CD4-positive, alpha-beta memory T cell (primary cell): Measurements from ENCODE around the gene PHF23. TPM values are rescaled to one million over a fixed set of nuclear protein-coding genes. Genes with fewer than 3 reads are reported as not detected.
A peak's percentile ranks its signal among the peaks of the same experiment; 100 is the strongest.

Experiments
- CTCF ChIA-PET: fragments of 350-600 bp; sonication (Branson Sonifier 250); formaldehyde crosslinking; loops from one replicate; lab custom pipeline; 2021; ENCODE audit warnings: inconsistent platforms; ENCODE audit not compliant: partially characterized antibody; lab: Charles Lee
- POLR2A ChIA-PET: fragments of 350-600 bp; sonication (Branson Sonifier 250); formaldehyde crosslinking; loops from one replicate; lab custom pipeline; 2021; ENCODE audit not compliant: partially characterized antibody; lab: Charles Lee
- DNase-seq, 5 donors: peaks; one replicate each; pipeline versions ENCODE4 v3.0.0 to v3.0.0-alpha.2; 2020 to 2022; ENCODE audit warnings: mixed read lengths in 1 of 5
- H3K27ac ChIP-seq: one replicate; pipeline ENCODE4 v1.7.0; 2013; ENCODE audit warnings: low read depth, low read length
- H3K27me3 ChIP-seq: 2 replicates; pipeline ENCODE4 v1.7.0; 2013; ENCODE audit warnings: mild to moderate bottlenecking, low read length, moderate library complexity; ENCODE audit not compliant: insufficient read depth
- H3K36me3 ChIP-seq: 2 replicates; pipeline ENCODE4 v1.7.0; 2013; ENCODE audit warnings: mild to moderate bottlenecking, low read length, moderate library complexity; ENCODE audit not compliant: insufficient read depth
- H3K4me1 ChIP-seq: 2 replicates; pipeline ENCODE4 v1.7.0; 2013; ENCODE audit warnings: mild to moderate bottlenecking, low read length, moderate library complexity; ENCODE audit not compliant: insufficient read depth
- H3K4me3 ChIP-seq, 2 donors: one replicate each; pipeline ENCODE4 v1.7.0; 2013; ENCODE audit warnings: low read length in 2 of 2, mild to moderate bottlenecking in 1 of 2
- H3K9me3 ChIP-seq, 2 donors: one replicate each; pipeline ENCODE4 v1.7.0; 2013; ENCODE audit warnings: low read length in 2 of 2, control low read depth in 1 of 2; ENCODE audit not compliant: control insufficient read depth in 1 of 2
- H3K27ac Mint-ChIP-seq, 7 donors: one replicate each; pipeline ENCODE4 v1.8.0; 2020 to 2021; ENCODE audit warnings: mixed read lengths in 7 of 7, mild to moderate bottlenecking in 6 of 7, inconsistent platforms in 3 of 7, moderate library complexity in 3 of 7
- H3K27me3 Mint-ChIP-seq, 2 donors: one replicate each; pipeline ENCODE4 v1.8.0; 2020 to 2021; ENCODE audit warnings: mixed read lengths in 2 of 2
- H3K36me3 Mint-ChIP-seq, 2 donors: one replicate each; pipeline ENCODE4 v1.8.0; 2020 to 2021; ENCODE audit warnings: mixed read lengths in 2 of 2, inconsistent platforms in 1 of 2, mild to moderate bottlenecking in 1 of 2
- H3K4me1 Mint-ChIP-seq, 4 donors: one replicate each; pipeline ENCODE4 v1.8.0; 2020 to 2021; ENCODE audit warnings: mixed read lengths in 4 of 4, mild to moderate bottlenecking in 1 of 4
- H3K4me3 Mint-ChIP-seq, 8 donors: one replicate each; pipeline ENCODE4 v1.8.0; 2020 to 2021; ENCODE audit warnings: mixed read lengths in 8 of 8, mild to moderate bottlenecking in 7 of 8, moderate library complexity in 6 of 8, inconsistent platforms in 3 of 8
- H3K9me3 Mint-ChIP-seq, 8 donors: one replicate each; pipeline ENCODE4 v1.8.0; 2020 to 2021; ENCODE audit warnings: mixed read lengths in 8 of 8, mild to moderate bottlenecking in 5 of 8, inconsistent platforms in 3 of 8, moderate library complexity in 1 of 8
- intact Hi-C: fragments of 100-400 bp; cut with micrococcal nuclease; formaldehyde crosslinking; loops from one replicate; pipeline ENCODE4 v1.15.1; 2023
- polyA plus RNA-seq, 2 donors: library from polyadenylated mRNA; unstranded; fragments of 300-500 nt; fragmentation: Illumina TruSeq; gene quantifications; one replicate each; pipeline ENCODE4 v1.2.3, GENCODE V29; 2021
- total RNA-seq, 2 experiments: library from RNA; stranded (reverse); gene quantifications; one replicate each; pipeline ENCODE4 v1.2.3, GENCODE V29; 2021

The PHF23 gene
- total and polyA plus RNA-seq, 4 experiments from 2014 or later: 11.4 to 55.8 (median 37.8) TPM

GRCh38 chr17:7222972-7223292 is 16.3 kb downstream of the PHF23 start:
- Histone ChIP-seq H3K36me3 (peaks cover 39% of the 10 kb centered on the region), H3K27me3 (no peaks in the 10 kb centered on the region), H3K9me3 (no peaks in the 10 kb centered on the region), H3K27ac (no peak overlapping the region), H3K4me3 (no peak overlapping the region), H3K4me1 (peaks cover 30% of the 10 kb centered on the region)
- DNase-seq: peak in 1 of 5 donors; percentile 21
- peaks cover 18 to 38% (median 26%) of the 10 kb centered on the region in 4 donors for H3K4me1 Mint-ChIP-seq
- H3K27me3 Mint-ChIP-seq: no peaks in the 10 kb centered on the region
- H3K27ac Mint-ChIP-seq: peak overlapping the region in 2 of 7 donors; percentile 50 to 82
- ChIA-PET POLR2A (interaction anchor here (15.3 kb wide), 1 partner anchor 13 kb away, joined by 435 read pairs; the partner anchor contains the start of genes DVL2, GABARAP and PHF23), CTCF (interaction anchor here (5.9 kb wide), 1 partner anchor 75 kb away, joined by 79 read pairs; no protein-coding TSS in a partner anchor)
- intact Hi-C loops: no loop called here
- H3K9me3 Mint-ChIP-seq: no peaks in the 10 kb centered on the region
- H3K36me3 Mint-ChIP-seq: peaks cover 7 to 47% of the 10 kb centered on the region in 2 donors
- H3K4me3 Mint-ChIP-seq: peak overlapping the region in 1 of 8 donors; percentile 17

GRCh38 chr17:7222093-7222971 is 16.9 kb downstream of the PHF23 start:
- peaks cover 19 to 43% (median 29%) of the 10 kb centered on the region in 4 donors for H3K4me1 Mint-ChIP-seq
- DNase-seq: peak in 1 of 5 donors; percentile 17
- peaks cover 34% of the 10 kb centered on the region for H3K36me3 ChIP-seq
- peak overlapping the region in 1 of 8 donors; percentile 17 for H3K4me3 Mint-ChIP-seq
- no peak overlapping the region for H3K4me3 ChIP-seq
- H3K4me1 ChIP-seq: peaks cover 34% of the 10 kb centered on the region
- no peaks in the 10 kb centered on the region for H3K9me3 Mint-ChIP-seq
- no peaks in the 10 kb centered on the region for H3K27me3 ChIP-seq
- no peaks in the 10 kb centered on the region for H3K27me3 Mint-ChIP-seq
- intact Hi-C loops: no loop called here
- H3K27ac Mint-ChIP-seq: peak overlapping the region in 4 of 7 donors; percentile 53 to 94 (median 78)
- ChIA-PET POLR2A (interaction anchor here (15.3 kb wide), 1 partner anchor 13 kb away, joined by 435 read pairs; the partner anchor contains the start of genes DVL2, GABARAP and PHF23), CTCF (interaction anchor here (2.2 to 5.9 kb wide), 4 partner anchors 10 to 75 kb away, joined by 6 to 79 read pairs (median 28); partner anchors contain the start of gene DVL2)
- H3K27ac ChIP-seq: no peak overlapping the region
- H3K36me3 Mint-ChIP-seq: peaks cover 6 to 47% of the 10 kb centered on the region in 2 donors
- no peaks in the 10 kb centered on the region for H3K9me3 ChIP-seq

- intact Hi-C loops: loop anchor here (1.0 to 2.0 kb wide), 2 partner anchors 59 to 75 kb away; partner anchors contain the start of gene SLC2A4
- peak overlapping the region in 7 of 8 donors; percentile 11 to 98 (median 92) for H3K4me3 Mint-ChIP-seq
- peaks cover 26% of the 10 kb centered on the region for H3K36me3 ChIP-seq
These were observed 17.8 kb downstream of the PHF23 start for GRCh38 chr17:7221278-7222092.

GRCh38 chr17:7220593-7221277 is 18.5 kb downstream of the PHF23 start:
- peak overlapping the region; percentile 87 to 98 (median 92) for H3K4me3 Mint-ChIP-seq
- H3K9me3 Mint-ChIP-seq: no peaks in the 10 kb centered on the region
- Histone ChIP-seq H3K27ac (peak overlapping the region; percentile 80), H3K27me3 (no peaks in the 10 kb centered on the region), H3K4me3 (peak overlapping the region; percentile 54 to 89), H3K36me3 (peaks cover 23% of the 10 kb centered on the region), H3K9me3 (no peaks in the 10 kb centered on the region), H3K4me1 (peaks cover 48% of the 10 kb centered on the region)
- intact Hi-C loops: loop anchor here (1.0 to 2.0 kb wide), 2 partner anchors 60 to 76 kb away; partner anchors contain the start of gene SLC2A4
- H3K36me3 Mint-ChIP-seq: peaks cover 6 to 38% of the 10 kb centered on the region in 2 donors
- DNase-seq: peak; percentile 51 to 69 (median 57)
- H3K27me3 Mint-ChIP-seq: no peaks in the 10 kb centered on the region
- ChIA-PET POLR2A (interaction anchor here (0.7 to 15.3 kb wide), 17 partner anchors 15 to 259 kb away, joined by 3 to 435 read pairs (median 5); partner anchors contain the start of genes ACAP1, DVL2, GABARAP and GPS2), CTCF (interaction anchor here (0.6 to 5.9 kb wide), 14 partner anchors 12 to 175 kb away, joined by 3 to 79 read pairs (median 5); partner anchors contain the start of genes ACAP1, DVL2, GABARAP and PHF23)
- H3K27ac Mint-ChIP-seq: peak overlapping the region; percentile 93 to 98 (median 94)
- peaks cover 25 to 55% (median 39%) of the 10 kb centered on the region in 4 donors for H3K4me1 Mint-ChIP-seq

More at GRCh38 chr17:7221278-7222092, 17.8 kb downstream of the PHF23 start:
- no peaks in the 10 kb centered on the region for H3K9me3 ChIP-seq
- H3K4me1 Mint-ChIP-seq: peaks cover 20 to 48% (median 33%) of the 10 kb centered on the region in 4 donors
- ChIA-PET CTCF (interaction anchor here (0.6 to 5.9 kb wide), 13 partner anchors 11 to 176 kb away, joined by 3 to 79 read pairs (median 6); partner anchors contain the start of genes ACAP1, DVL2, GABARAP and PHF23), POLR2A (interaction anchor here (0.7 to 15.3 kb wide), 13 partner anchors 14 to 173 kb away, joined by 3 to 435 read pairs (median 5); partner anchors contain the start of genes ACAP1, DVL2, GABARAP and GPS2)
- no peaks in the 10 kb centered on the region for H3K27me3 Mint-ChIP-seq
- H3K27me3 ChIP-seq: no peaks in the 10 kb centered on the region
- H3K4me3 ChIP-seq: no peak overlapping the region
- peak overlapping the region; percentile 80 for H3K27ac ChIP-seq
- H3K4me1 ChIP-seq: peaks cover 40% of the 10 kb centered on the region
- peak overlapping the region; percentile 93 to 98 (median 94) for H3K27ac Mint-ChIP-seq
- no peaks in the 10 kb centered on the region for H3K9me3 Mint-ChIP-seq
- peaks cover 6 to 42% of the 10 kb centered on the region in 2 donors for H3K36me3 Mint-ChIP-seq
- peak in 1 of 5 donors; percentile 28 for DNase-seq

- DNase-seq: peak; percentile 54 to 77 (median 56)
- Mint-ChIP-seq H3K4me3 (peak within 1 kb of the TSS; percentile 87 to 98 (median 92)), H3K4me1 (peaks cover 27 to 62% (median 41%) of the 10 kb centered on the region in 4 donors), H3K9me3 (no peaks in the 10 kb centered on the region), H3K27me3 (no peaks in the 10 kb centered on the region), H3K27ac (peak within 1 kb of the TSS; percentile 94 to 99 (median 98)), H3K36me3 (peaks cover 6 to 32% of the 10 kb centered on the region in 2 donors)
- Histone ChIP-seq H3K36me3 (peaks cover 23% of the 10 kb centered on the region), H3K27ac (peak within 1 kb of the TSS; percentile 80), H3K4me1 (peaks cover 54% of the 10 kb centered on the region), H3K27me3 (no peaks in the 10 kb centered on the region), H3K9me3 (no peaks in the 10 kb centered on the region), H3K4me3 (peak within 1 kb of the TSS; percentile 54 to 89)
- intact Hi-C loops: loop anchor here (1.0 to 2.0 kb wide), 2 partner anchors 14 to 61 kb away; partner anchors contain the start of genes DVL2 and SLC2A4
- ChIA-PET CTCF (interaction anchor here (0.8 to 5.9 kb wide), 15 partner anchors 13 to 174 kb away, joined by 3 to 79 read pairs (median 5); partner anchors contain the start of genes ACAP1, DVL2, GABARAP and PHF23), POLR2A (interaction anchor here (0.5 to 15.3 kb wide), 23 partner anchors 12 to 364 kb away, joined by 3 to 435 read pairs (median 5); partner anchors contain the start of genes ACAP1, CTDNEP1, DVL2 and ELP5)
These were observed 19.3 kb downstream of the PHF23 start, which contains the start of the genes ACADVL and DLG4 for GRCh38 chr17:7219812-7220592. TSS of gene ACADVL (plus strand) at chr17:7219938. CDS start at chr17:7219985, 47 bp downstream. TSS of gene DLG4 (minus strand) at chr17:7219836.
